Measurements from ENCODE around the gene DNAJB1.
"Not testable (repeated sequence)": the region's sequence is repeated elsewhere in the genome, so short reads cannot be mapped to it uniquely, and the experiment has no call there.

The DNAJB1 gene

DNA sequence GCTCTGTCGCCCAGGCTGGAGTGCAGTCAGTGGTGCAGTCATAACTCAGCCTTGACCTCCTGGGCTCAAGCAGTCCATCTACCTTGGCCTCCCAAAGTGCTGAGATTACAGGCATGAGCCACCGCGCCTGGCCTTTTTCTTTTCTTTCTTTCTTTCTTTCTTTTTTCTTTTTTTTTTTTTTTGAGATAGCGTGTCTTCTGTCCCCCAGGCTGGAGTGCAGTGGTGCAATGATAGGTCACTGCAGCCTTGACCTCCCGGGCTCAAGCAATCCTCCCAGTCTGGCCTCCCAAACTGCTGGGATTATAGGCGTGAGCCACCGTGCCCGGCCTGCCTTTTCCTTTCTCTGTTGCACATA lies 33.8 kb upstream of the DNAJB1 start:
- DNase-seq, result not testable (repeated sequence)

GRCh38 chr19:14551134-14552005 lies 33.2 kb upstream of the DNAJB1 start:
- not testable (repeated sequence) for DNase-seq

GRCh38 chr19:14550201-14550754 lies 32.1 kb upstream of the DNAJB1 start:
- DNase-seq, result peak; percentile 33

DNA sequence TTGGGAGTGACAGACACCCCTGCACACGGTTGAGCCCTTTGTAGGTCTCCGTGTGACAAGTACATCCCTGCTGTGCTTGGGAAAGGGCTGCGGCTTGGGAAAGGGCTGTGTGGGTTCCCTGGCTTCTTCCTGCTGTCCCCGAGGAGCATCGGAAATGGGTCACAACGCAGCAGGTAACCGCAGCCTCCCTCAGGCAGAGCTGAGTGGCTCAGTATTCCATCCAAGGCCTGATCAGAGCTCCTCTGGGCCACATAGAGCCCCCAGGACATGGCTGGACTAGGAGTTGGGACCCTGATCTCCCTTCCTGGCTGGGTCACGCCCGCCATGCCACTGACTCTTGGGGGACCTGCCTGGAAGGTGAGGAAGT lies 27.5 kb upstream of the DNAJB1 start:
- DNase-seq, result no peak

DNA sequence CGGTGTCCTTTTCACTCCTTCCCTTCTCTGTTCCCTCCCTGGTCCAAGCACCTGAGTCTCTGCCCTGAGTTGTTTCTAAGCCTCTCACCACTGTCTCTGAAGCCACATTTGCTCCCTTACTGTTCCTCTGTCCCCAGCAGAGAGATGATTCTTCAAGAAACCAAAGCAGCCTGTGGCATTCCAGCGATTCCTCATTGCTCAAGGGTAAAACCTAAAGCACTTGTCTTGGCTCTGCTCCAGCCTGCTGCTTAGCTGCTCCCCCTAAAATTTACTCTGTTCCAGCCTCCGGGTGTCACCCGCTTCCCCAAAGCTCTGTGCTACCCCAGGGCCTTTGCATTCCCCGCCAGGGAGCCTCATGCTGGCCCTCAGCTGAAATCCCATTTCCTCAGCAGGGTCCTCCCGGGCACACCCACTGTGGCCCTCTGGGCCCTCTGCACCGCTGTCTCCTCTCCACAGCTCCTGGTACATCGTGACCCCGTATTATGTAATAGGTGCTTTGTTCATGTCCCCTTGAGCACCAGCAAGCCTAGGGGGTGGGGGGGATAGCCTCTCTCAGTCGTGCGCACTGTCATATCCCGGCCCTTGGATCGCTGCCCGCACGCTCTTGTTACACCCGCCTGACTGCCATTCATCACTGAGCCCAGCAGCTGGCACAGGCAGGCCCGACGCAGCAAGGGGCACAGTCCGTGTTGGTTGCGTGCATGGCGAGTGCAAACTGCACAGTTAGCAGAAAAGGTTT lies 26.9 kb upstream of the DNAJB1 start:
- DNase-seq, result peak; percentile 77

DNA sequence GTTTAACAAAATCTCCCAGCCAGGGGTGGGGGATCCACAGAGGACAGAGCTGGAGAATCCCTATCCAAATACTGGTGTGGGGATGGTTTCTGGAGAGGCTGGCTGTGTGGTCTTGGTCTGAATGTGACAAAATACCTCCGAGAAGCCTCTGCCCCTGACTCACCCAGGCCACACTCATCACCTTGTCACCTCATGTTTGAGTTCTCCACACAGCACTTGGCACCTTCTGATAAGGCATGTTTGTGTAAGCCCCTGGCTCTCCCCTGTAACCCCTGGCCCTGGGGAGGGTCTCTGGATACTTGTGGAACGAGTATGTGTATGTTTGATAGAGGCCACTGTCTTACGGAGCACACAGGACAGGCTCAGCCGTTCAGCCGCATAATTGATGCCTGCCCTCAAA lies 25.9 kb upstream of the DNAJB1 start:
- DNase-seq, result no peak

GRCh38 chr19:14542711-14543328 lies 24.6 kb upstream of the DNAJB1 start:
- DNase-seq, result no peak

DNA sequence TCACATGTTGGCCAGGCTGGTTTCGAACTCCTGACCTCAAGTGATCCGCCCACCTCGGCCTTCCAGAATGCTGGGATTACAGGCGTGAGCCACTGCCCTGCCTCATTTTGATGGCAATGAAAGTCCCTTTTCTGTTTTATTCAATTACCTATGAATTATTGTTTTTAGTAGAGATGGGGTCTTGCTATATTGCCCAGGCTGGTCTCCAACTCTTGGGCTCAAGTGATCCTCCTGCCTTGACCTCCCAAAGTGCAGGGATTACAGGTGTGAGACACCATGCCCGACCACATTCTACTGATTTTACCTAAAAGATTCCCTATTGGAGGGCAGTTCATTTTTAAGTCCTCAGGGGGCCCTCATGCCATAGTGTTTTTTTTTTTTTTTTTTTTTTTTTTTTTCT lies 23.8 kb upstream of the DNAJB1 start:
- not testable (repeated sequence) for DNase-seq

GRCh38 chr19:14540741-14541525 lies 22.7 kb upstream of the DNAJB1 start:
- DNase-seq, result no peak

GRCh38 chr19:14536926-14537692 lies 18.9 kb upstream of the DNAJB1 start:
- no peak for DNase-seq

GRCh38 chr19:14533450-14533849 lies 15.3 kb upstream of the DNAJB1 start:
- no peak for DNase-seq

DNA sequence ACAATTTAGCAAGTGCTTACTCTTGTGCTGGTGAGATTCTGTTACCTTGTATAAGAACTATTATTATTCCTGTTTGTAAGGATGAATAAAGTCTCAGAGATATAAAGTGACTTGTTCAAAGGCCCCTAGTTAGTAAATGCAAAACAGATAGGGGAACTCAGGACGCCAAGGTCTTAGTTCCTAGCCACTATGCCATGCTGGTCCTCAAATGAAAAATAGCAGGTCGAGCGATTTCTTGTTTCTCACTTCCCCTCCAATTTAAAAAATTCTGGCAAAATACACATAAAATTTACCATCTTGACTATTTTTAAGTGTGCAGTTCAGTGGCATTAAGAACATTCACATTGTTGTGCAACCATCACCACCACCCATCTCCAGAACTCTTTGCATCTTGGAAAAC lies 12.3 kb upstream of the DNAJB1 start:
- no peak for DNase-seq

GRCh38 chr19:14530005-14530348 lies 11.8 kb upstream of the DNAJB1 start:
- DNase-seq, result no peak

DNA sequence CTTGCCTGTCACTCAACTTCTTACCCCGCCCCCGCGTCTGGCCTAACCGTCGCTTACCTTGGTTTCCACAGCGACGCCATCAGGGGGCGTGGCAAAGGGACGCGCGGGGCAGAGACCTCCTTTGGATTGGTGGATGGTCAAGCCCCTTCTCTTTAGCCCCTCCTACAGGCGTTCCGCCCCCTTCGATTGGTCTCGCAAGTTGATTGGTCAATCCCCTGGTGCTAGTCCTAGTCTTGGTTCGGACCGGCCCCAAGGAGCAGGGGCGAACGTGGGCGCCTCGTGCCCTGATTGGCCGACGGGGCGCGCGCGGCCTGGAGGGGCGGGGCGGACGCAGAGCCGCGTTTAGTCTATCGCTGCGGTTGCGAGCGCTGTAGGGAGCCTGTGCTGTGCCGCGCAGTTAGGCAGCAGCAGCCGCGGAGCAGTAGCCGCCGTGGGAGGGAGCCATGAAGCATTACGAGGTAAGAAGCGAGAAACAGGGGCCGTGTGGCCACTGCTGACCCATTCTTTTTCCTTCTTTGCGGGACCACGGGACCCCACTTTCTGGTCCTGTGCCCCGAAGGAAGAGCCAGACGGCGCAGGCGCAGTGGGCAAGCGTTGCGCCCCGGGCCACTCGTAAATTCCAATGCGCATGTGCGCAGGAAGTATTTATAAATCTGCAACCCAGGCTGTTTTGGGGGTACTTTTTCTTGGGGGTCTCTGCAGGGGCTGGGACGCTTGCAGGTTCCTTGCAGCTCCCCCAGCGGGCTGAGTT lies 11.2 kb upstream of the DNAJB1 start, which contains the start of gene TECR:
Gene TECR (plus strand): TSS at position 341 of the 751 bp plus-strand sequence. CDS start 103 bp downstream, at position 444.
- DNase-seq, result peak; percentile 97

DNA sequence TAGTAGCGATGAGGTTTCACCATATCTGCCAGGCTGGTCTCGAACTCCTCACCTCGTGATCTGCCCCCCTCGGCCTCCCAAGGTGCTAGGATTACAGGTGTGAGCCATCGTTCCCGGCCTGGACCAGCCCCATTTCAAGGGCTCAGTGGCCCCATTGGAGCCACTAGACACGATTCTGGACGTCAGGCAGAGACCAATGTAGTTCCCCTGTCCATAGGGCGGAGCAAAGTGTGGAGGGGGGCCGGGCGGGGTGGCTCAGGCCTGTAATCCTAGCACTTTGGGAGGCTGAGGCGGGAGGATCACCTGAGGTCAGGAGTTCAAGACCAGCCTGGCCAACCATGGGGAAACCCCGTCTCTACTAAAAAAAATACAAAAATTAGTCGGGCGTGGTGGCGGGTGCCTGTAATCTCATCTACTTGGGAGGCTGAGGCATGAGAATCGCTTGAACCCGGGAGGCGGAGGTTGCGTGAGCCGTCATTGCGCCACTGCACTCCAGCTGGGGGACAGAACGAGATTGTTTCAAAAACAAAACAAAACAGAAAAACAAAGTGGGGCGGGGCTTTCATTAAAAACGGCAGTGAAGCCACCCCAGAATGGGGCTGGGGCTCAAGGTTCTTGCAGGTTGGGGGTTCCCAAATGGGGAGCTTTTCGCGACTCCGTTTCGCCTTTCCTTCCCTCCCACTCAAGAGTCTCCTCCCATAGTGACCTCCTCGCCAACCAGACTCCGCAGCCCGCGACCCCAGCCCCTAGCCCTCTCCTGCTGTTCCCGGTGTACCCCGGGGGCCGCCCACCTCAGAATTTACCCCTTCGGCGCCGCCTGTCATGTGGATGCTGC lies 10.4 kb upstream of the DNAJB1 start:
- no peak for DNase-seq

DNA sequence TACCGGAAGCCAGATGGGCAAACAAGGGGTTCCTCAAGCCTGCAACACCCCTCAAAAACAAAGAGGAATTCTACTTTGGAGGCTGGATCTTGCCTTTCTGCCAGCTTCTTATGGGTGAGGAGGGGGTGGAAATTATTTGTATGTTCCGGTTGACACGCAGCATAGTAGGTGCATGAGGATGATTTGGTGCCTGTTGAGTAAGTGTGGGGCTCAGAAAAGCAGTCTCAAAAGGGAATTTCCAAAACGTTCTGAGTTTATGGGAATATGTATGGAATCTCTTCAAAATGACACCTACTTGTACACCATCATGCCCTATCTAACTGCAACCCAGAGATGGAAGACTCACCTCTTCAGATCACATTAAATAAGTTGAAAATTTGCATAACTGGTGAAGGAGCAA lies 8.2 kb upstream of the DNAJB1 start:
- no peak for DNase-seq

GRCh38 chr19:14525729-14526128 lies 7.5 kb upstream of the DNAJB1 start:
- no peak for DNase-seq

DNA sequence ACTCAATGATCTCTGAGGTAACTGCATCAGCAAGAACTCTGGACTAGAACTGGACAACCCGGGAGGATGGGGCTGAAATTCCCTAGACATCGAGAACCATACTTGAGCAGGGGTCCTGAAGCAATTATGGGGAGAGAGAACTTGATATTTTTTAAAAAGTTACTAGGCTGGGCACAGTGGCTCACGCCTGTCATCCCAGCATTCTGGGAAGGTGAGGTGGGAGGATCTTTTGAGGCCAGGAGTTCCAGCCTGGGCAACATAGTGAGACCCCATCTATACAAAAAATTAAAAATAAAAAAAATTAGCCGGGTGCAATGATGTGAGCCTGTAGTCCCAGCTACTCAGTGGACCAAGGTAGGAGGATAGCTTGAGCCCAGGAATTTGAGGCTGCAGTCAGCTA lies 2.3 kb upstream of the DNAJB1 start:
- no peak for DNase-seq

GRCh38 chr19:14519860-14520407 lies 1.7 kb upstream of the DNAJB1 start:
- no peak for DNase-seq

Data from NCI-H510A (cell line).